HG03139 (cell line): ENCODE data around the gene MYL5.
"Not testable (repeated sequence)": the region's sequence is repeated elsewhere in the genome, so short reads cannot be mapped to it uniquely, and the experiment has no call there.

ENCODE experiments used
- ATAC-seq: cut with Tn5 transposase; IDR thresholded peaks from one replicate; pipeline ENCODE4 v1.9.1; 2021; ENCODE audit not compliant: unreplicated experiment

MYL5 gene

GRCh38 chr4:723751-724530, 49.6 kb downstream of the MYL5 start:
- ATAC-seq: no peak

DNA sequence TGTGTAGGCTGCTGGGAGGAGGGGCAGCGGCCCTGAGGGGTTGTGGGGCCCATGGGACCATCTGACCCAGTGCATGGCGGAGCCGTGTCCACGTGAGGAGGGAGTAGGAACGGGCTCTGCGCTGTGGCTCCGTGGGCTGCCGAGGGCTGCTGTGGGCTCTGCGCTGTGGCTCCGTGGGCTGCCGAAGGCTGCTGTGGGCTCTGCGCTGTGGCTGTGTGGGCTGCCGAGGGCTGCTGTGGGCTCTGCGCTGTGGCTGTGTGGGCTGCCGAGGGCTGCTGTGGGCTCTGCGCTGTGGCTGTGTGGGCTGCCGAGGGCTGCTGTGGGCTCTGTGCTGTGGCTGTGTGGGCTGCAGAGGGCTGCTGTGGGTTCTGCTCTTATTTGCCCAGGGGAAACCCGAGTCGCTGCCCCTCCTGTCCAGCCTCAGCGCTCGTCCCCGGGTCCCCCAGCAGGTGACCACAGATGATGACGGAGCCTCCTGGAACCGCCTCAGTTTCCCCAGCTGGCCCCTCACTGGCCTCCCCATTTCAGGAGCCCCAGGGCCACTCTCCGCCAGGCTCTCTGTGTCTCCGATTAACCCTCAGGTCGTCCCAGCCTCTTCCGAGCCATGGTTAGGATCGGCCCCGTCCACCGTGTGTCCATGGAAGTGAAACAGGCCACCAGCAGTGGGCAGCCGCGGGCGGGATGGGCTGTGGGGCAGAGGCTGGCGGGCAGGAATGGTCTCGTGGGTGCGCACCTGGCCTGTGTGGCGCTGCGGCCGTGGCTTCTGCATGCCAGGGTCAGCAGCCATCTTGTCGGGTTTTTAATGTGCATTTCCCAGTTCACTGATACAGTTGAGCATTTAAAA, 51.3 kb downstream of the MYL5 start:
- no peak for ATAC-seq

GRCh38 chr4:726235-726787, 52.0 kb downstream of the MYL5 start:
- ATAC-seq: no peak

- no peak for ATAC-seq
These were observed 52.5 kb downstream of the MYL5 start for GRCh38 chr4:726838-727237.

- no peak for ATAC-seq
These were observed 53.2 kb downstream of the MYL5 start for GRCh38 chr4:727576-727975.

GRCh38 chr4:729336-730315, 55.3 kb downstream of the MYL5 start:
- no peak for ATAC-seq

DNA sequence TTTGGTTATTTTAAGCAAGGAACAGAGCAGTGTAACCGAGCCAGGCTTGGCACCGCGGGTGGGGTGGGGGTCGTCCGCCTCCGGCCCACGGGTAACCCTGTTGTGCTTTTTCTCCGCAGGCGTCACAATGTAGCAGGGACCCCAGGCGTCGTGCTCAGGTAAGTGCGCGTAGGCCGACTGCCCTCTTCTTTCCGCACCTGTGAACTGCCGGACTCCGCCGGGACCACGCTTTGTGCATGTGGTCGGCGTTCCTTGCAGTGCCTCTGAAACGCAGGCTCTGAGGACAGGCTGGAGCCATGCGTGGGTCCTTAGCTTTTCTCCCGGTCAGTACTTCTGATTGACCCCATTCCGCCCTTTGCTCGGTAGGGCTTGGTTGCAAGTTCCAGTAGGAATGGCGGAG, 56.2 kb downstream of the MYL5 start:
- no peak for ATAC-seq

DNA sequence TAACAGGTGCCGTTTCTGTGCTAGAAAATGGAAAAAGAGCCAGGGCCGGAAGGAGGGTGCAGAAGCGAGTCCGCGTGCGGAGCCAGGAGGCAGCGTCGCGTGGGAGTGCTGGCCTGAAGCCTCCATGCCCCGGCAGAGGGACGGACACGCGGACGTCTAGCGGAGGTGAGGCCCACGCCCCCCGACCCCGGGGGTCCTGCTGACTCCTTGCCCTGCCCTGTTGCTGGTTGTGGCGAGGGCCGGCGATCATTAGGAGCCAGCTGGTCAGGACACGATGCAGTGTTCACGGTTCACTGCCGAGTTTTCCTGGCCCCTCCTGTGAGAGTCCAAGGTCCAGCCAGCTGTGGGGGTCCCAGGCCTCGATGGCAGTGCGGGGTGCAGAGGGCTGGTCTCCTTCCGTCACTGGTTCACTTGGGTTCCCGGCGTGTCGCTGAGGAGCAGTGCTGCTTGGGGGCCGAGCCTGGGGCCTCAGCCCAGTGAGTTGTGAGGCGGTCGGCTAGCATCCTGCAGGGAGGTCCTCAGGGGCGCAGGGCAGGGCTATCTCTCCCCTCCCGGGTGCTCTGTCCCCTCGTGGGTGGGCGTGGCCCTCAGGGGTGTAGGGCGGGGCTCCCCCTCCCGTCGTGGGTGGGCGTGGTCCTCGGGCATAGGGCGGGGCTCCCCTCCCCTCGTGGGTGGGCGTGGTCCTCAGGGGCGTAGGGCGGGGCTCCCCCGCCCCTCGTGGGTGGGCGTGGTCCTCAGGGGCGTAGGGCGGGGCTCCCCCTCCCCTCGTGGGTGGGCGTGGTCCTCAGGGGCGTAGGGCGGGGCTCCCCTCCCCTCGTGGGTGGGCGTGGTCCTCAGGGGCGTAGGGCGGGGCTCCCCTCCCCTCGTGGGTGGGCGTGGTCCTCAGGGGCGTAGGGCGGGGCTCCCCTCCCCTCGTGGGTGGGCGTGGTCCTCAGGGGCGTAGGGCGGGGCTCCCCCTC, 56.9 kb downstream of the MYL5 start:
- not testable (repeated sequence) for ATAC-seq
